Ureter (tissue), 1 donor: ENCODE results near the gene ZBTB7C. TPM values are rescaled to one million over a fixed set of nuclear protein-coding genes. Genes with fewer than 3 reads are reported as not detected.

Experiments
- DNase-seq: peaks from one replicate; pipeline ENCODE4 v3.0.0-alpha.2; 2020; ENCODE audit warnings: low spot score
- total RNA-seq: library from RNA; stranded (reverse); gene quantifications from one replicate; pipeline ENCODE4 v1.2.4, GENCODE V29; 2023
- donor health status: DM: yes; HTN: yes; CAD: no.

Gene ZBTB7C
- total RNA-seq, 1 donor from 2014 or later: 72.1 TPM

- no peak for DNase-seq
These were observed 54.4 kb downstream of the ZBTB7C start for GRCh38 chr18:48354746-48355260.

- no peak for DNase-seq
These were observed 57.0 kb downstream of the ZBTB7C start for GRCh38 chr18:48352051-48352755.

- DNase-seq: no peak
These were observed 57.8 kb downstream of the ZBTB7C start for GRCh38 chr18:48351216-48352050.

GRCh38 chr18:48348739-48349138 is 60.4 kb downstream of the ZBTB7C start:
- no peak for DNase-seq

GRCh38 chr18:48347756-48348326 is 61.3 kb downstream of the ZBTB7C start:
- DNase-seq: no peak

GRCh38 chr18:48345596-48345995 is 63.6 kb downstream of the ZBTB7C start:
- no peak for DNase-seq

- DNase-seq: no peak
These were observed 66.6 kb downstream of the ZBTB7C start for GRCh38 chr18:48342581-48342980.

GRCh38 chr18:48342125-48342524 is 67.1 kb downstream of the ZBTB7C start:
- DNase-seq: no peak

- no peak for DNase-seq
These were observed 68.6 kb downstream of the ZBTB7C start for GRCh38 chr18:48340560-48340959.

- no peak for DNase-seq
These were observed 69.5 kb downstream of the ZBTB7C start for GRCh38 chr18:48339692-48340091.

GRCh38 chr18:48338915-48339314 is 70.3 kb downstream of the ZBTB7C start:
- no peak for DNase-seq

- no peak for DNase-seq
These were observed 72.1 kb downstream of the ZBTB7C start for GRCh38 chr18:48337053-48337452.

- DNase-seq: no peak
These were observed 72.9 kb downstream of the ZBTB7C start for GRCh38 chr18:48336332-48336731.

GRCh38 chr18:48335829-48336228 is 73.4 kb downstream of the ZBTB7C start:
- no peak for DNase-seq

- DNase-seq: no peak
These were observed 74.3 kb downstream of the ZBTB7C start for GRCh38 chr18:48334845-48335244.

GRCh38 chr18:48333563-48333962 is 75.6 kb downstream of the ZBTB7C start:
- no peak for DNase-seq

- no peak for DNase-seq
These were observed 78.9 kb downstream of the ZBTB7C start for GRCh38 chr18:48330016-48330991.

- DNase-seq: no peak
These were observed 80.5 kb downstream of the ZBTB7C start for GRCh38 chr18:48328473-48329210.

GRCh38 chr18:48326901-48327675 is 82.1 kb downstream of the ZBTB7C start:
- DNase-seq: no peak
